Activated CD4-positive, CD25-positive, alpha-beta regulatory T cell treated with anti-CD3 and anti-CD28 coated beads, Interleukin-2, amount 50 U/mL, for 16 hours (primary cell): ENCODE measurements around the gene KANK2.
A peak's percentile ranks its signal among the peaks of the same experiment; 100 is the strongest.
"Not testable (repeated sequence)": the region's sequence is repeated elsewhere in the genome, so short reads cannot be mapped to it uniquely, and the experiment has no call there.

ENCODE experiments used
- DNase-seq: peaks from one replicate; pipeline ENCODE4 v3.0.0-alpha.2; 2020; ENCODE audit warnings: low read depth, low spot score

KANK2 gene

DNA sequence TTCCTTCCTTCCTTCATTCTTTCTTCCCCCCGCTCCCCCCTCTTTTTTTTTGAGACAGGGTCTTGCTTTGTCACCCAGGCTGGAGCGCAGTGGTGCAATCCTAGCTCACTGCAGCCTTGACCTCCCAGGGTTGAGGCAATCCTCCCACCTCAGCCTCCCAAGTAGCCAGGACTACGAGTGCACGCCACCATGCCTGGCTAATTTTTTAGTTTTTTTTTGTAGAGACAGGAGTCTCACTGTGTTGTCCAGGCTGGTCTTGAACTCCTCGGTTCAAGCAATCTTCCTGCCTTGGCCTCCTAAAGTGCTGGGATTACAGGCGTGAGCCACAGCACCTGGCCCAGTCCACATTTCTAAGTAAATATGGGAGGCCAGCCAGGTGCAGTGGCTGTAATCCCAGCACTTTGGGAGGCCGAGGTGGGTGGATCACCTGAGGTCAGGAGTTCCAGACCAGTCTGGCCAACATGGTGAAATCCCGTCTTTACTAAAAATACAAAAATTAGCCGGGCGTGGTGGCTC is 57.3 kb downstream of the KANK2 start:
- DNase-seq = not testable (repeated sequence)

DNA sequence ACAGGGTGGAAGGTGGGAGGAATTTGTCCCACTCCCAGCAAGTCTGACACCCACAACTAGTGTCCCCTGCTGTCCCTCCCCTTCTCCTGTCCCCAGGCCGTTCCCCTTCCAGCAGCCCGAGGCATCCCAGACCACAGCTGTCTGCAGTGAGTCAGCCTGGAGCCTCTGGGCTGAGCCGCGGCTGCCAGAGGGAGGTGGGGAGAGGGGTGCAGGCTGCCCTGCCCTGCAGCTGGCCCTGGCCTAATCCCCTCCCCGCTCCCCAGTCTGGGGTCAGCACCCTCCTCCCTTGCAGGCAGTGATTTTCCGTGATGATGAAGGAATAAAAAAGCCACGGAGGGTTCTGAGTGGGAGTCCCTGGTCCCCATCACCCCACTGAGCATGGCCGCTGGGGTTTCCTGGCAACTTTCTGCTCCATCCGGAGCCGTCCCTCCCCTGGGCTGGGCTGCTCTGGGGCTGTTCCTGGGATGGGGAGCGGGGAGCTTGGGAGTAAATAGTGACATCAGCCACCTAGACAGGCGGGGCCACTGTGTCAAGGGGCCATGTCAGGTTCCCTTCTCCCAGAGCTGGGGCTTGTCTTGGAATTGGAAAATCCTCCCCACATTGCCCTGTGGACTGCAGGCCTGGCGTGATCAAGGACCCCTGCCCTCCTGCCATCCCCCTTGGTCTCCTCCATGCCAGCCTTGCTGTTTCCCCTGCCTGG is 58.6 kb downstream of the KANK2 start:
- DNase-seq = no peak

DNA sequence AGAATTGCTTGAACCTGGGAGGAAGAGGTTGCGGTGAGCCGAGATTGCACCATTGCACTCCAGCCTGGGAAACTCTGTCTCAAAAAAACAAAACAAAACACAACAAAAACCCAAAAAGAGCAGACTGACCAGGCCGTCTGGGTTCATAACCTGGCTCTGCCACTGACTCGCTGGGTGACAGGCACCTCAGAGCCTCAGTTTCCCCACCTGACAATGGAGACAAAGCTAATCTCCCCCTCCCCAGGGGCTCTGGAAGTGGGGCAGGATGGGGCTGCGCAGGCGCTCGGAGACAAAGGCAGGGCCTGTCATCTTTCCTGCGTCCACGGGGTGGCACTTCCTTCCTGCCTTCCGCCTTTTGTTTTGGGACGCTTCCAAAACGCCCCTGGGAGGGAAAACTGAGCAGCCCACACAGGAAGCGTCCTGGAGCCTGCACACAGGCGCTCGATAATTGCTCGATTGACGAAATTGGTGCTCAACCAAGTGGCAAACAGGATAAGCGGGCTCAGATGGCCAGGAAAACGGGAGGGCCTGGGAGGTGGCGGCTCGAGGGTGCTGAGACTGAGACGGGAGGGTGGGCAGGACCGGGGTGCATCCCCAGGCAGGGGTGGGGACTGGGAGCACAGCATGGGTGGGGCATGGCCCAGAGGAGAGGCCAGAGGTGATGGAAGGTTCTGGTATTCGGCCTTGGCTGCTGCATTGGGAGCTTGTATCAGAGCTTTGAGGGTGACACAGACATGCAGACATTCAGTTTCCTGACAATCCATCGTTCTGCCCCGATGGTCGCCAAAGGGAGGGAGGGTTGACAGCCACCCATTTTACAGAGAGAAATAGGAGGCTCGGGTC is 59.6 kb downstream of the KANK2 start:
- DNase-seq = peak; percentile 15

DNA sequence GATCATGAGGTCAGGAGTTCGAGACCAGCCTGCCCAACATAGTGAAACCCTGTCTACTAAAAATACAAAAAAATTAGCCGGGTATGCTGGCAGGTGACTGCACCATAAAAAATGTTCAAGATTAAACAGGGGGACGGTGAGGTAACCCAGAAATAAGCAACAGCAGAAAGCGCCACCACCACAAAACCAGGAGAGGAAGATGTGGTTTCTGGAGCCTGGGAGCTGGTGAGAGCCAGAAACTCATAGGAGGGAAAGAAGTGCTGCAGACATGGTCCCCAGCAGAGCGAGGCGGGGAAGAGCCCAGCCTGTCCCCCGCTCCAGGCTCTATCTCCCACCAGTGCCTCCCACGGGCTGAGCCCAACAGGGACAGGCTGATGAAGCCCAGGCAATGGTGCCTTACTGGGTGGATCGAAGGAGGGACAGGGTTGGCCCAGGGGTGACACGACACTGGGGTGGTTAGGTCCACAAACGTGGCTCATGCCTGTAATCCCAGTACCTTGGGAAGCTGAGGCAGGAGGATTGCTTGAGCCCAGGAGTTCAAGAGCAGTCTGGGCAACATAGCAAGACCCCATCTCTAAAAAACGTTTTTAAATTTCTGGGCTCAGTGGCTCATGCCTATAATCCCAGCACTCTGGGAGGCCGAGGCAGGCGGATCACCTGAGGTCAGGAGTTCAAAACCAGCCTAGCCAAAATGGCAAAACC is 60.8 kb downstream of the KANK2 start:
- no peak for DNase-seq

DNA sequence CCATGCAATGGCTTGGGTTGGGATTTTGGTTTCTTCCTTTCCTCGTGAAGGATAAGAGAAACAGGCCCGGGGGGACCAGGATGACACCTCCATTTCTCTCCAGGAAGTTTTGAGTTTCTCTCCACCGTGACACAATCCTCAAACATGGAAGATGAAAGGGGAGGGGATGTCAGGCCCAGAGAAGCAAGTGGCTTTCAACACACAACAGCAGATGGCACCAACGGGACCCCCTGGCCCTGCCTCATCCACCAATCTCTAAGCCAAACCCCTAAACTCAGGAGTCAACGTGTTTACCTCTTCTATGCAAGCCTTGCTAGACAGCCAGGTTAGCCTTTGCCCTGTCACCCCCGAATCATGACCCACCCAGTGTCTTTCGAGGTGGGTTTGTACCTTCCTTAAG is 65.9 kb downstream of the KANK2 start:
- DNase-seq = no peak

DNA sequence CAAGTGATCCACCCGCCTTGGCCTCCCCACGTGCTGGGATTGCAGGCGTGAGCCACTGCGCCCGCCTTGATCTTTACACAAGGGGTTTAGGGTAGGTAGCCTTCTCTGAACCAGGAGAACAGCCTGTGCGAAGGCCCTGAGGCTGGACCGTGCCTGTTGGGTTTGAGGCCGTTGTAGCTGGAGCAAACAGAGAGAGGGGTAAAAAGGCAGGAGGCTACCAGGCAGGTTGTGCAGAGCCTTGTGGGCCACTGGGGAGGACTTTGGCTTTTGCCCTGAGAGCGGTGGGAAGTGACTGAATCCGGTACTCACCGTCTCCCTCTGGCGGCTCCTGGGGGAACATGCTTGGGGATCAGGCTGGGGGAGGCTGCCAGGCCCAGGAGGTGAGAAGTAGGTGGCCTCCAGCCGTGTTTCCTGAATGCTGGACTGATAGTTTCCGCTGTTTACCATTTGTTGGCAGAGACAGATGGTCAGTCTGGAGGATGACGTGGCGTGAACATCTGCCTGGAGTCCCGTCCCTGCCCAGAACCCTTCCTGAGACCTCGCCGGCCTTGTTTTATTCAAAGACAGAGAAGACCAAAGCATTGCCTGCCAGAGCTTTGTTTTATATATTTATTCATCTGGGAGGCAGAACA is 66.4 kb downstream of the KANK2 start:
- peak; percentile 58 for DNase-seq

DNA sequence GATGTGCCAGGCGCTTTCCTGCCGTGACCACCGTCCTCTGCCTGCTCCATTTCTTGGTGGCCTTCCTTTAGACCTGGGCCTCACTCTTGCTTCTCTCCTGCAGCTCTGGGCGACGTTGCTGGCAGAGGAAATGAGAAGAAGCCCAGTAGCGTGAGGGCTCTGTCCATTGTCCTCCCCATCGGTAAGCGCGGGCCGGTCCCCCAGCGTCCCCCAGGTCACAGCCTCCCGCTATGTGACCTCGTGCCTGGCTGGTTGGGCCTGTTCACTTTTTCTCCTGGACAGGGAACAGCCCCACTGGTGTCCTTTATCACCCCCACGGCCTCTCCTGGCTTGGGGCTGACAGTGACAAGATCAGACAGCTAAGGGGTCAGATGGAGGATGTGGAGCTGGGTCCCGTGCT is 69.4 kb downstream of the KANK2 start:
- DNase-seq = no peak

DNA sequence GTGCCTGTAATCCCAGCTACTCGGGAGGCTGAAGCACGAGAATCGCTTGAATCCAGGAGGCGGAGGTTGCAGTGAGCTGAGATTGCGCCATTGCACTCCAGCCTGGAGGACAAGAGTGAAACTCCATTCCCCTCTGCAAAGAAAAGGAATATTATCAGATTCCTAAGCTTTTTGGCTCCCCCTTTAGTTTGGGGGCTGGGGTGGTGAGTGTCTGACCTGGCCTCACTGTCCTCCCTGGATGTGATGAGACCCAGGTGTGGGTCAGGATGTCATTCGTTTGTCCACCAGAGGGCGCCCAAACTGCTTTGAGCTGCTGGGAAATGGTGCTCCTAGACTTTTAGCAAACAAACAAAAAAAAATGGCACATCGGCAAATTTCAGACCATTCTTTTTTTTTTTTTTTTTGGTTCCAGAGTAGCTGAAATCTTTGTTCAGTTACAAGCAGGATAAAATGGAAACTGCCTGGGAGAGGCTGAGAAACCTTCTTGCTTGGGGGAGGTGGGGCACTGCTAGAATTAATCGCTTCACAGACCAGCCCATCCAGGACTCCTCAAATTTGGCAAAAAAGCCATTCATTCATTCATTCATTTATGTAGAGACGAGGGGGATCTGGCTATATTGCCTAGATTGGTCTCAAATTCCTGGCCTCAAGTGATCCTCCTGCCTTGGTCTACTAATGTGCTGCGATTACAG is 71.2 kb downstream of the KANK2 start:
- DNase-seq = peak; percentile 65

DNA sequence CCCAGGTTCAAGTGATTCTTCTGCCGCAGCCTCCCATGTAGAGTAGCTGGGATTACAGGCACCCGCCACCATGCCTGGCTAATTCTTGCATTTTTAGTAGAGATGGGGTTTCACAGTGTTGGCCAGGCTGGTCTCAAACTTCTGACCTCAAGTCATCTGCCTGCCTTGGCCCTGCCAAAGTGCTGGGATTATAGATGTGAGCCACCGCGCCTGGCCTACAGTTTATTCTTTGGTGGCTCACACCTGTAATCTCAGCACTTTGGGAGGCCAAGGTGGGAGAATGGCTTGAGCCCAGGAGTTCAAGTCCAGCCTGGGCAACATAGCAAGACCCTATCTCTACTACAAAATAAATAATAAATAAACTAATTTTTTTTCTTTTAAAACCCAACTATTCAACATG is 73.2 kb downstream of the KANK2 start:
- DNase-seq = not testable (repeated sequence)

DNA sequence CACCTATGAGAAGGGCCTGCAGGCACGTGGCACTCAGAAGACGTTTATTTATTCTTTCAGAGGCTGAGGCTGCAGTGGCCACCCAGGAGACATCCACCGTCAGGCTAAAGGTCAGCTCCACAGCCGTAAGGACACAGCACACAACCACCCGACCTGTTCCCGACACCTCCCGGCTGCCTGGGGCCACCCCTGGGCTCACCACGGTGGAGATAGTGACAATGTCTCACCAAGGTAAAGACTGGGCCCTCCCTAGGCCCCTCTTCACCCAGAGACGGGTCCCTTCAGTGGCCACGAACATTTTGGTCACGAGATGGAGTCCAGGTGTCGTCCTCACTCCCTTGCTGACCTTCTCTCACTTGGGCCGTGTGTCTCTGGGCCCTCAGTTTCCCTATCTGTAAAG is 74.2 kb downstream of the KANK2 start:
- DNase-seq = no peak

DNA sequence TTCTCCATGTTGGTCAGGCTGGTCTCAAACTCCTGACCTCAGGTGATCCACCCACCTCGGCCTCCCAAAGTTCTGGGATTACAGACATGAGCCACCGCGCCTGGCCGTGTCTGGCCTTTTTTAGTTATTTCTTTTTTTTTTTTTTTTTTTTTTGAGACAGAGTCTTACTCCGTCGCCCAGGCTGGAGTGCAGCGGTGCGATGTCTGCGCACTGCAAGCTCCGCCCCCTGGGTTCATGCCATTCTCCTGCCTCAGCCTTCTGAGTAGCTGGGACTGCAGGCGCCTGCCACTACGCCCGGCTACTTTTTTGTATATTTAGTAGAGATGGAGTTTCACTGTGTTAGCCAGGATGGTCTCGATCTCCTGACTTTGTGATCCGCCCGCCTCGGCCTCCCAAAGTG is 75.4 kb downstream of the KANK2 start:
- DNase-seq = not testable (repeated sequence)

DNA sequence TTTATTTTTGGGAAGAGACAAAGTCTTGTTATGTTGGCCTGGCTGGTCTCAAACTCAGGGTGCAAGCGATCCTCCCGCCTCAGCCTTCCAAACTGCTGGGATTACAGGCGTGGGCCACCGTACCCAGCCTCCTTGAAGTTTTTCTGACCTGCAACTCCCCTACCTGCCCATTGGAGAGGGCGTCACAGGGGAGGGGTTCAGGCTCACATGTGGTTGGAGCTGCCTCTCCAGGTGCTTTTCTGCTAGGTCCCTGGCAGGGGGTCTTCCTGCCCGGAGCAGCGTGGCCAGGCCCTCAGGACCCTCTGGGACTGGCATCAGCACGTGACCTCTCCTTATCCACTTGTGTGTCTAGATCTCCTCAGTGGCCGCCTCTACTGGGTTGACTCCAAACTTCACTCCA is 80.8 kb downstream of the KANK2 start:
- DNase-seq = no peak

DNA sequence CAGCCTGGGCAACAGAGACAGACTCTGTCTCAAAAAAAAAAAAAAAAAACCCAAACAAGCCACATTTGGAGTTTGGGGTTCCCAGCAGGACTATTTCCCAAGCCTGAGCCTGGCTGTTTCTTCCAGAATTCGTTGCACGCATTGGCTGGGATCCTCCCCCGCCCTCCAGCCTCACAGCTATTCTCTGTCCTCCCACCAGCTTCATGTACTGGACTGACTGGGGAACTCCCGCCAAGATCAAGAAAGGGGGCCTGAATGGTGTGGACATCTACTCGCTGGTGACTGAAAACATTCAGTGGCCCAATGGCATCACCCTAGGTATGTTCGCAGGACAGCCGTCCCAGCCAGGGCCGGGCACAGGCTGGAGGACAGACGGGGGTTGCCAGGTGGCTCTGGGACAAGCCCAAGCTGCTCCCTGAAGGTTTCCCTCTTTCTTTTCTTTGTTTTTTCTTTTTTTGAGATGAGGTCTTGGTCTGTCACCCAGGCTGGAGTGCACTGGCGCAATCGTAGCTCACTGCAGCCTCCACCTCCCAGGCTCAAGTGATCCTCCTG is 81.4 kb downstream of the KANK2 start:
- DNase-seq = no peak

DNA sequence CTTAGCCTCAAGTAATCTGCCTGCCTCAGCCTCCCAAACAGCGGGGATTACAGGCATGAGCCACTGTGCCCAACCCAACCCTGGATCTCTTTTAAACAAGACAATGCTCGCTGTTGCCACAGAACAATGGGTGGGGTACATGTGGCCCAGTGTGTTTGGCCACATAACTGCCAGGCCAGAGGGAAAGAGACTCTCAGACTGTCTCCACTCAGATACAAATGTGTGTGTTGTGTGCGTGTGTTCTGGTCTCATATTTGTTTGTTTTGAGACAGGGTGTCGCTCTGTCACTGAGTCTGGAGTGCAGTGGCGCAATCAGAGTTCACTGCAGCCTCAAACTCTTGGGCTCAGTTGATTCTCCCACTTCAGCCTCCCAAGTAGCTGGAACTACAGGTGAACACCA is 82.3 kb downstream of the KANK2 start:
- DNase-seq = no peak
